ENCODE measurements around the gene WASHC3. TPM values are rescaled to one million over a fixed set of nuclear protein-coding genes. Genes with fewer than 3 reads are reported as not detected.
A peak's percentile ranks its signal among the peaks of the same experiment; 100 is the strongest.

Gene WASHC3
- total and polyA plus RNA-seq, 10 of the 15 experiments (the other 5 are each of a cell fraction or from before 2014, with no cell fraction given) = 18.8 to 106 (median 64.3) TPM

DNA sequence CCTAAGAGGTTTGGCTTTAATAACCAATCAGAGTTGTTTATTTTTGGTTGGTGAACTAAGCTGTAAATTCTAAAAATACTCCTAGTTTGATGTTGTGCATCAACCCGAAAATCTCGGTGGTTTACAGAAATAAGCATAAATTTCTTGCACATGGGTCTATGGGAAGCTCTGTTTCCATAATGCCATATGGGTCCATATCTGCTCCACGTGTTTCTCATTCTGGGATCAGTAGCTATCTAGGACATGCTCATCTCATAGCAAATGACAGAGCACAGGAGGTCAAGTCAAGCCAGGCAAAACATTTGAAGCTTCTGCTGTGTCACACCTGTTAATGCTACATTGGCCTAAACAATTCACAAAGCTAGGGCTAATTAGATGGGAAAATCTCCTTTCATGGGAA is 35.1 kb upstream of the WASHC3 start:
- Histone ChIP-seq H3K27me3 (replicated peaks in 1 of 2; ENCODE audit: control insufficient read depth in 2 of 2, insufficient read depth in 2 of 2, low read length in 1 of 2) (no peaks in the 10 kb centered on the region), H2AFZ (ENCODE audit: control insufficient read depth, low read depth, low read length) (no peak overlapping the region), H3K4me3 (no peak overlapping the region), H3K4me2 (ENCODE audit: control insufficient read depth, insufficient read depth) (0 out of 2 replicates have a peak overlapping the region, but pooled peaks have one; percentile 17), H3K4me1 (ENCODE audit: control insufficient read depth, insufficient read depth, low read length) (peaks cover 10% of the 10 kb centered on the region), H3K36me3 (ENCODE audit: control insufficient read depth in 2 of 2, insufficient read depth in 2 of 2, low read length in 1 of 2) (no peaks in the 10 kb centered on the region; a peak in 3 of 4 replicates), H3K27ac (ENCODE audit: control insufficient read depth, insufficient read depth) (no peak overlapping the region), H3K9ac (ENCODE audit: control insufficient read depth, insufficient read depth, low read length) (no peak overlapping the region), H4K20me1 (ENCODE audit: control insufficient read depth, insufficient read depth) (no peaks in the 10 kb centered on the region), H3K9me3 (replicated peaks; ENCODE audit: control insufficient read depth, insufficient read depth, low read length) (no peaks in the 10 kb centered on the region), H3K79me2 (ENCODE audit: control insufficient read depth, insufficient read depth, low read length) (no peaks in the 10 kb centered on the region)
- in situ Hi-C loops (cut with MboI) = loop anchor here (10.0 kb wide), 1 partner anchor 648 kb away; no protein-coding TSS in a partner anchor
- ChIA-PET SMC1A (ENCODE audit: uncharacterized antibody, unreplicated experiment) (interaction anchor here (0.5 to 5.1 kb wide), 19 partner anchors 15 to 1451 kb away, joined by 3 to 32 read pairs (median 4); no protein-coding TSS in a partner anchor), CTCF (interaction anchor here (0.8 to 6.2 kb wide), 18 partner anchors 15 to 782 kb away, joined by 3 to 54 read pairs (median 4); no protein-coding TSS in a partner anchor), RAD21 (ENCODE audit: unreplicated experiment) (interaction anchor here (1.3 to 3.6 kb wide), 5 partner anchors 72 to 714 kb away, joined by 5 to 26 read pairs (median 6); no protein-coding TSS in a partner anchor), POLR2A (interaction anchor here (0.5 to 2.0 kb wide), 5 partner anchors 13 to 55 kb away, joined by 3 to 9 read pairs (median 5); partner anchors contain the start of genes NUP37 and PARPBP)
- 67% methylated on average over 3 of the region's 3 CpGs for WGBS (ENCODE audit: insufficient coverage, insufficient replicate concordance, low lambda C conversion rate, missing lambda C conversion rate)
- no TSS peak for BruUV-seq (replicated peaks)
- TF ChIP-seq RUNX3 (IDR thresholded peaks at IDR 0.05; ENCODE audit: low read length) (peak; percentile 17; the same call in 1 of the 2 replicates), RAD21 (IDR thresholded peaks at IDR 0.05; ENCODE audit: insufficient read depth, low read depth, low read length) (no peak)
- intact Hi-C loops (cut with micrococcal nuclease; ENCODE audit: unreplicated experiment) = loop anchor here (5.0 to 10.0 kb wide), 3 partner anchors 385 to 718 kb away; partner anchors contain the start of gene IGF1
- no peak; the same call in 2 of the 3 replicates for ATAC-seq
- DNase-seq (ENCODE audit: low read depth, low spot score) = no peak
- FAIRE-seq = peak; percentile 66

GRCh38 chr12:102095677-102096263 is 34.0 kb upstream of the WASHC3 start:
- peak; percentile 18 for FAIRE-seq
- CTCF ChIA-PET = interaction anchor here (0.6 to 6.2 kb wide), 25 partner anchors 21 to 788 kb away, joined by 3 to 54 read pairs (median 5); no protein-coding TSS in a partner anchor
- Histone ChIP-seq H3K4me2 (ENCODE audit: control insufficient read depth, insufficient read depth) (no peak overlapping the region), H3K79me2 (ENCODE audit: control insufficient read depth, insufficient read depth, low read length) (no peaks in the 10 kb centered on the region), H3K4me1 (ENCODE audit: control insufficient read depth, insufficient read depth, low read length) (peaks cover 10% of the 10 kb centered on the region), H2AFZ (ENCODE audit: control insufficient read depth, low read depth, low read length) (no peak overlapping the region), H3K27me3 (replicated peaks in 1 of 2; ENCODE audit: control insufficient read depth in 2 of 2, insufficient read depth in 2 of 2, low read length in 1 of 2) (no peaks in the 10 kb centered on the region), H3K9ac (ENCODE audit: control insufficient read depth, insufficient read depth, low read length) (no peak overlapping the region), H3K9me3 (replicated peaks; ENCODE audit: control insufficient read depth, insufficient read depth, low read length) (no peaks in the 10 kb centered on the region), H3K4me3 (no peak overlapping the region), H3K27ac (ENCODE audit: control insufficient read depth, insufficient read depth) (no peak overlapping the region), H4K20me1 (ENCODE audit: control insufficient read depth, insufficient read depth) (no peaks in the 10 kb centered on the region), H3K36me3 (ENCODE audit: control insufficient read depth in 2 of 2, insufficient read depth in 2 of 2, low read length in 1 of 2) (no peaks in the 10 kb centered on the region; a peak in 3 of 4 replicates)
- 95% methylated on average over 2 of the region's 2 CpGs for WGBS (ENCODE audit: insufficient coverage, insufficient replicate concordance, low lambda C conversion rate, missing lambda C conversion rate)
- POLR2A ChIA-PET = no interaction called here
- in situ Hi-C loops (cut with MboI) = loop anchor here (10.0 kb wide), 1 partner anchor 649 kb away; no protein-coding TSS in a partner anchor
- no TSS peak for BruUV-seq (replicated peaks)
- DNase-seq (ENCODE audit: low read depth, low spot score) = peak; percentile 4
- ATAC-seq = peak; percentile 92
- SMC1A ChIA-PET (ENCODE audit: uncharacterized antibody, unreplicated experiment) = interaction anchor here (0.6 to 5.1 kb wide), 22 partner anchors 11 to 715 kb away, joined by 3 to 32 read pairs (median 5); no protein-coding TSS in a partner anchor
- RAD21 ChIA-PET (ENCODE audit: unreplicated experiment) = interaction anchor here (0.8 to 3.6 kb wide), 15 partner anchors 13 to 783 kb away, joined by 3 to 26 read pairs (median 4); partner anchors contain the start of gene IGF1
- intact Hi-C loops (cut with micrococcal nuclease; ENCODE audit: unreplicated experiment) = loop anchor here (1.0 to 10.0 kb wide), 5 partner anchors 387 to 719 kb away; partner anchors contain the start of gene IGF1
- TF ChIP-seq RFX5 (IDR thresholded peaks at IDR 0.05; ENCODE audit: low read depth, low read length) = no peak
- TF ChIP-seq FOS (IDR thresholded peaks at IDR 0.05; ENCODE audit: borderline replicate concordance, extremely low read depth, insufficient read length) = no peak
- TF ChIP-seq, protein P1, sequence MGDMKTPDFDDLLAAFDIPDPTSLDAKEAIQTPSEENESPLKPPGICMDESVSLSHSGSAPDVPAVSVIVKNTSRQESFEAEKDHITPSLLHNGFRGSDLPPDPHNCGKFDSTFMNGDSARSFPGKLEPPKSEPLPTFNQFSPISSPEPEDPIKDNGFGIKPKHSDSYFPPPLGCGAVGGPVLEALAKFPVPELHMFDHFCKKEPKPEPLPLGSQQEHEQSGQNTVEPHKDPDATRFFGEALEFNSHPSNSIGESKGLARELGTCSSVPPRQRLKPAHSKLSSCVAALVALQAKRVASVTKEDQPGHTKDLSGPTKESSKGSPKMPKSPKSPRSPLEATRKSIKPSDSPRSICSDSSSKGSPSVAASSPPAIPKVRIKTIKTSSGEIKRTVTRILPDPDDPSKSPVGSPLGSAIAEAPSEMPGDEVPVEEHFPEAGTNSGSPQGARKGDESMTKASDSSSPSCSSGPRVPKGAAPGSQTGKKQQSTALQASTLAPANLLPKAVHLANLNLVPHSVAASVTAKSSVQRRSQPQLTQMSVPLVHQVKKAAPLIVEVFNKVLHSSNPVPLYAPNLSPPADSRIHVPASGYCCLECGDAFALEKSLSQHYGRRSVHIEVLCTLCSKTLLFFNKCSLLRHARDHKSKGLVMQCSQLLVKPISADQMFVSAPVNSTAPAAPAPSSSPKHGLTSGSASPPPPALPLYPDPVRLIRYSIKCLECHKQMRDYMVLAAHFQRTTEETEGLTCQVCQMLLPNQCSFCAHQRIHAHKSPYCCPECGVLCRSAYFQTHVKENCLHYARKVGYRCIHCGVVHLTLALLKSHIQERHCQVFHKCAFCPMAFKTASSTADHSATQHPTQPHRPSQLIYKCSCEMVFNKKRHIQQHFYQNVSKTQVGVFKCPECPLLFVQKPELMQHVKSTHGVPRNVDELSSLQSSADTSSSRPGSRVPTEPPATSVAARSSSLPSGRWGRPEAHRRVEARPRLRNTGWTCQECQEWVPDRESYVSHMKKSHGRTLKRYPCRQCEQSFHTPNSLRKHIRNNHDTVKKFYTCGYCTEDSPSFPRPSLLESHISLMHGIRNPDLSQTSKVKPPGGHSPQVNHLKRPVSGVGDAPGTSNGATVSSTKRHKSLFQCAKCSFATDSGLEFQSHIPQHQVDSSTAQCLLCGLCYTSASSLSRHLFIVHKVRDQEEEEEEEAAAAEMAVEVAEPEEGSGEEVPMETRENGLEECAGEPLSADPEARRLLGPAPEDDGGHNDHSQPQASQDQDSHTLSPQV (IDR thresholded peaks at IDR 0.05) = no peak
- TF ChIP-seq RAD21 (IDR thresholded peaks at IDR 0.05; ENCODE audit: insufficient read depth, low read depth, low read length) = peak; percentile 69
- no peak for TF ChIP-seq MTA2 (IDR thresholded peaks at IDR 0.05; ENCODE audit: low read depth)
- no peak for TF ChIP-seq SREBF1 (IDR thresholded peaks at IDR 0.05; ENCODE audit: low read length)
- no peak for TF ChIP-seq EED (IDR thresholded peaks at IDR 0.05; ENCODE audit: low read depth)
